ENCODE data around the gene UQCR10. TPM values are rescaled to one million over a fixed set of nuclear protein-coding genes. Genes with fewer than 3 reads are reported as not detected.
"Not testable (repeated sequence)": the region's sequence is repeated elsewhere in the genome, so short reads cannot be mapped to it uniquely, and the experiment has no call there.

UQCR10 gene
- polyA plus RNA-seq, 1 donor, result 127 TPM

DNA sequence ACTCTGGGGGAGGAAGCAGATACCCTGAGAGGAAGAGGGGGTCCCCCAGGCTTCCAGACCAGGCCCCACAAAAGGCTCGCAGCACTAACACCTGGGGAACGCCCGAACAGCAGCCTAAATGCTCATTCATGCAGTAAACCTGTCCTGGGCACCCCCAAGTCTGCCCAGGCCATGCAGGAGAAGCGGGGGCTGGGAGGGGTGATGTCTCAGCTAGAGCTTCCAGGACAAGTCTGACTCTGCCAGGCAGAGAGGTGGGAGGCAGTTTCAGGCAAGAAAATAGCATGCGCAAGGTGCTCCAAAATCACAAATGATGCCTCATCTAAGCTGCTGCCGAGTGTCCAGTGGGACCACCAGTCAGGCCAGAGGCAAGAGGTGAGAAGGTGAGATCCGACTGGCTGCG is 32.8 kb upstream of the UQCR10 start:
- DNase-seq, result no peak

DNA sequence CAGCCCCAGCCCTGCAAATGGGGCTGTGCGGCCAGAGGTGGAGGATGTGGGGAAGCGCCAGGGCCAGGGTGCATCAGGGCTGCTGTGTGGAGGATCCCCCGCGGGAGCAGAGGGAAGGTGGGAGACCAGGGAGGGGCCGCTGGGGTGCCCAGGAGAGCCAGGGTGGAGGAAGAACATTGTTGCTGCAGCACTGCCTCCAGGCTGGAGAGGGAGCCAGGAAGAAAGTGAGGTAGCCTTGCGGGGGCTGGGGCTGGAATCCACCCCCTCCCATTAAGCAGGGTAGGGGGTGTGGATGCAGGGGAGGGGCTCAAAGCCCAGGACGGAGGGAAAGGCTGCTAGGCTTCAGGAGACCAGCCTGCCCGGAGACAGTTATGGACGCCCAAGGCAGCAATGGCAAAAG is 32.3 kb upstream of the UQCR10 start:
- DNase-seq, result no peak

DNA sequence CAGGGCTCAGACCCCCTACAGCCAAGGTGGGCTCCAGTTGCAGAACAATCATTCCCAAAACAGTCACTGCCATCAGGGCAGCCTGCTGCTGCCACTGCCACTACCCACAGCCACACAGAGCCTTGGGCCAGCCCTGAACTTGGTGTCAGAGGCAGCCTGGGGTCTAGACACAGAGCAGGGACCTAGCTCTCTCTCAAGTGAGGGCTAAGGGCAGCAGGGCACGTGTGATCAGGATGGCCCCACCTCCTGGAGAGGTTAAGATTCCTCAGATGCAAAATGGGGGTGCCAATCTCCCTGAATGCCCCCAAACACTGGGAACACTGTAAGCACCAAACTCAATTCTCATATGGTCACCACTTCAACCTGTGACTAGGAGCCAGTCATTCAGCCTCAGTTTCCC is 31.8 kb upstream of the UQCR10 start:
- DNase-seq, result no peak

DNA sequence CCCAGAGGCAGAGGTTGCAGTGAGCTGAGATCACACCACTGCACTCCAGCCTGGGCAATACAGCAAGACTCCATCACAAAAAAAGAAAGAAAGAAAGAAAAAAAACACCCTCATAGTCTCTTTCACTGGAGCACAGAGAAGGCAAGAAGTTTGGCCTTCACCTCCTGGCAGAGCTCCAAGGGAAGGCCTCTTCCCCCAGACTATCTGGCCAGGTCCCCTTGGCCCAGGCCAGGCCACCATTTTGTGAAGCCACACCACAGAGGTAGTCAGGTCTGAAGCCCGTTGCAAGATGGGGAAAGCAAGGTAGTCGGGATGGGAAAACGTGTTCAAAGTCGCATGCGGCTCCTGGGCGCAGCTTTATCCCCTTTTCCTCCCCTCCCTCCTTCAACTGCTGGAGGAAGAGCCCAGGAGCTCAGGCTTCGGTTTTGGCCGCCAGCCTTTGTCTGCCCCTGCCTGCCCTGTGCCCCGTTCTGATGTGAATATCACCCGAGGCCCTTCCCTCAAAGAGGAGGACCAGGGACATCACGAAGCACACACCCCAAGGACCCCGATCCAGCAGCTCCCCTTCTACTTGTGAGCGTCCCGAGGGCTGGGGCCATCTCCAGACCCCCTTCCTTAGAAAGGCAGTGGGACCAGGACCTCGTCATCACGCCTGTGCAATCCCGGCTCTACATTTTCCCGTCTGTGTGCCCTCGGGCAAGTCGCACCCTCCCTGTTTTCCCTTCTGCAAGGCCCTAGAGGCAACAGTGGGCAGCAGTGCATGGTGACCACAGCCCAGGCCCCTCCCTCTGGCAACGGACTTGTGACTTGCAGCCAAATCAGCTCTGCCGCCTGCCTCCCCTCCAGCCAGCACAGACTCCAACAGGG is 29.7 kb upstream of the UQCR10 start:
- no peak for DNase-seq

DNA sequence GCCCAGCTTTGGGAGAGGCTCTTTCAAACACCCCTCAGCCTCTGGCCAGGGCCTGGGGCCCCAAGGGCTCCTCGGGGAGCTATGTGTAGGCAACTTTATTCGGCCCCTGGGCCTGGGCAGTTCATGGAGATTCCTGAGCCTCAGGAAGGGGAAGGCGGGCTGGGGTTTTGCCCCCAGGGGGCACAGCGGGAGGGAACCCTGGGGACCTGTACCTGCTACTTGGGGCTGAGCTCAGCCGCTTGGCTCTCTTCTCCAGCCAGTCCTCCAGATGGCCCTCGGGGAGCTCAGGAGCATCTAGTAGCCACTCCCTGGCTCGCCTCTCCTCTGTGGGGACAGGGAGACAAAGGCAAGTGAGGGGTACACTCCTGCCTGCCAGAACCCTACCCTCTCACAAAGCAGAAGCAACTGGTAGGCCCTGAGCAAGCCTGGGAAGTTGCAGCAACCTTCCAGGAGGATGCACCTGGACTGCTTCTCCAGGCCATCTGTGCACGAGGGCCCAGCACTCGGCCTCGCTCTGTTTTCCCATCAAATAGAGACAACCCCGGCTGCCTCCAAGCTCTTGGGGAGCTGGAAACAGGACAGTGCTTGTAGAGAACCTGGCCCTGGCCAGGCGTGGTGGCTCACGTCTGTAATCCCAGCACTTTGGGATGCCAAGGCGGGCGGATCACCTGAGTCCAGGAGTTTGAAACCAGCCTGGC is 28.9 kb upstream of the UQCR10 start:
- DNase-seq, result no peak

DNA sequence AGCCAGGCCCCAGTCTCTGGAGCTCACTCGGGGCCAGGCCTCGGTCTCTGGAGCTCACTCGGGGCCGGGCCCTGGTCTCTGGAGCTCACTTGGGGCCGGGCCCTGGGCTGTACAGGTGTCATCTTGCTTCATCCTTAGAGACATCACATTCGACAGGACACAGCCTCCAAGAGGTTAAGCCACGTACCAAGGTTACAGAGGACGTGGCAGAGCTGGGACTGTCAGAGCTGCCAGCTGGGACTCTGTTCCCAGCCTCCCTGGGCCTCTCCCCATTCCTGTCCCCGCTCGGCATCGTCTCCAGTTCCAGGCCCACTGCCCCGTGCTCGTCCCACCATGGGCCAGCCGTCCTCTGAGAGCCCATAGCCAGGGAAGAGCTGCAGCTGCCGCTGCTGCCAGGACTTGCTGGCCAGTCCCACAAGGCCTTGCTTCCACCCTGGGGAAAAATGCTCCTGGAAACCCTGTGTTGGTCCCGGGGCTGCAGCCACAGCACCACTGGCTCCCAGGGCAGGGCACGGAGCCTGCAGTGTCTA is 27.8 kb upstream of the UQCR10 start:
- DNase-seq, result no peak

DNA sequence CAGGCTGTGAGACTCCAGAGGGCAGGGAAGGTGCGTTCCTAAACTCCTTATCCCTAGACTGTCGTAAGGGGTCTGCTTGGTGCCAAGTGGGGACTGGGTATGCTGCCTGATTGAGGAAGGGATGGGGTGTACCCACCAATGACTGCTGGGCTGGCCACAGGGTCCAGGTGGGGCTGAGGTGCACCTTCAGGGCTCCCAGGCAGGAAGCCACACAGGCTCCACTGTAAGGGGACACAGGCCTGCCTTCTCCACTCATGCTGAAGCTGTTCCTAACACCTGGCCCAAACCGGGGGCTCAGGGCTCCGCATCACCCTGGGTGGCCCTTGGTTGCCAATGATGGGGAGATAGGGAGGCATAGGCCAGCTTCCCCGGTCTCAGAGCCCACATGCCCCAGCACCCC is 27.0 kb upstream of the UQCR10 start:
- DNase-seq, result no peak

DNA sequence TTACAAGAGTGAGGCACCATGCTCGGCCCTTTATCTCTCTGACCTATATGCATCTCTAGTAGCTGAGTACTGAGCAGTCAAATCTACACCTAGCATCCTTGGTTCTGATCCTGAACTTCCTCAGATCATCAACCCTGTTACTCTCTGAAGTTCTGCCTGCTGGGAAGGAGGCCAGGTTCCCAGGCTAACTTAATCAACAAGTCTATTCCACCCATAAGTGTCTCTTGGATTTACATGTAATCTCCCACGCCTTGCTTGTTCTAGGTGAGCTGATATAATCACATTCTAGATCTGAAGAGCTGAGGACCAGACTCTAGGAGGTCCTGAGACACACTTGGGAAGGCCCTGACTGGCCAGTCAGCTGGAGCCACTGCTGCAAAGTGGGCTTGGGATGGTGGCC is 25.2 kb upstream of the UQCR10 start:
- DNase-seq, result no peak

DNA sequence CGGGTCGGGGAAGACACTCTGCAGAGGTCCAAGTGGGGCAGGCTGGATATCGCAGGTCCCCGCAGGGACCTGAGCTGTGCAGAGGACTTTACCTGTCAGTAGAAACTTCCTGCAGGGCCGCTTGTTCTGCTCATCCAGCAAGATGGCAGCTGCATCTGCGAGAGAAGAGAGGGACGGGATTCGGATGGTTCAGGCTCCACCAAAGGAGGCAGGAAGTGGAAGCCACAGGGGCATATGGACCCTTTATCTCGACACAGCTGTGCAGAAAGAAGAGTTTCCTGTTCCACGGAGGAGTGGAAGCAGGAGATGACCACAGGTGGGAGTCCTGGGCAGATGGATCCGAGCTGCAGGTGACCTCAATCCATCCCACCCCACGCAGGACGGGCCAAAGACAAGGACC is 24.8 kb upstream of the UQCR10 start:
- DNase-seq, result no peak

DNA sequence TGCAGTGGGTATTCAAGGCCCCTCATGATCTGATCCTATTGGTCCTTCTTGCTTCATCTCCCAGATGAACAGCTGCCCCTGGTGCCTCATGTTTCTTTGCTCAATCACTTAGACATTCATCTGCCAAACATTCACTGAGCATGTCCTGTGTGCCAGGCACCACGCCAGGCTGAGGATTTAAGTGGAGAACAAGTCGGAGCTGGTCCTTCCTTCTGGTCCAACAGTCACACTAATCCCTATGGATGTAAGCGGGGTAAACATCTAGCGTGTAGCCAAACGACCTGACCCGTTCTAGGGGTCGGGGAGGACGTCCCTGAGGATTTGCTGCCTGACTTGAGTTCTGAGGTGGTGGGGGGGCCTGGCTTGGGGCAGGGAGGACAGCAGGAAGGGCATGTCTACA is 22.3 kb upstream of the UQCR10 start:
- DNase-seq, result no peak

DNA sequence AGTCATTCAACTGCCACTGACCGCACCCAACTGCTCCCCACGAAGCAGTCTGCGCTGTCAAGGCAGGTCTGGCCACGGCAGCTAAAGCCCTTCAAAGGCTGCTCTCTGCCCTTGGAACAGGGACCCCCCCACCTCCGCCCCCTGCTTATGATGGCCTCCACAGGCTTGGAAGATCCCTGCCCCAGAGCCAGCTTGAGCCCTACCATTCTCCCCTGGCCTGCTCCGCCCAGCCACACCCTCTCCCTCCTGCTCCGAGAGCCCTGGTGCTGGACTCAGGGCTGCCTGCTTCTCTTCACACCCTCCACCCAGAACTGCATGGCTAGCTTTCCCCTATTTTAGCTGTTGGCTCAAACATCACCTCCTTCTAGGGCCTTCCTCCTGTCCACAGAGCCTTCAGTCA is 19.3 kb upstream of the UQCR10 start:
- DNase-seq, result no peak

DNA sequence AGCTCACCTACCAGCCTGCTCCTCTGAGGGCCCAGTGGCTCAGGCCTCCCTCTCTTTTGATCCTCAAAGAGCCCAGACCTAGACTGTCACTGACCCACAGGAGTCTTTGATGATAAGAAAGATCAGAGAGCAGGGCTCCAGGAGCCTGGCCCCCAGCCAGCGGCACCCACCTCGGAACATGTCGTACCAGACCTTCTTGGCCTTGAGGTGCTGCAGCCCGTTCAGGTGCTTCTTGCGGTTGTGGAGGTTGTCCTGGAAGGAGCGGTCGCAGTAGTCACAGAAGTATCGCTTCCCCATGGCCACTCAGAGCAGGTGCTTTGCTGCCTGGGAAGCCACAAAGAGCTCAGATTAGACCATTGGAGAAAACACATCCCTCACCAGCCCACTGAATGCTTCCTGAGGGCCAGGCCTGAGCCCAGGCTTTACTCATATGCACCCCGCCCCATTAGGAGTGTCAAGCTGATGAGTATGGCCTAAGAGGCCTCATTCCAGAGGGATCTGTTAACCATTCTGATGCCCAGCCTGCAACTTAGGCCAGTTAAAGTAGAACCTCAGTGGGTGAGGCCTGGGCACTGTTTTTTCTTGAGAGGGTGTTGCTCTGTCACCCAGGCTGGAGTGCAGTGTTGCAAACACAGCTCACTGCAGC is 18.8 kb upstream of the UQCR10 start:
- no peak for DNase-seq

DNA sequence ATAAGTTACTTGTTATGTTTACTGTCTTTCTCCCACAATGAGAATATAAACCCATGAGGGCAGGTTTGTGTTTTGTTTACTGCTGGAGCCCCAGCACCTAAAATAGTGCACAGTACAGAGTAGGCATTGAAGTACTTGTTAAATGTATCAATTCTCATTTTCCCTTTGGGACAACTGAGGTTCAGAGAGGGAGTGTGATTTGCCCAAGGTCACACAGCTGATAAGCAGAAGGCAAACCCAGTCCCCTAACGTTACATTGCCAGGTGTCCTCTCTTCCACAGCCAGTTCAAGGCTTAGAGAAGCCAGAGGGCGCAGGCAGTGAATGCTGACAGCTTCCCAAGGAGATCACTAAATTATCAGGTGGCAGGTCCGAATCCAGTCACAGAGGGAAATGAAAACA is 17.1 kb upstream of the UQCR10 start:
- no peak for DNase-seq

DNA sequence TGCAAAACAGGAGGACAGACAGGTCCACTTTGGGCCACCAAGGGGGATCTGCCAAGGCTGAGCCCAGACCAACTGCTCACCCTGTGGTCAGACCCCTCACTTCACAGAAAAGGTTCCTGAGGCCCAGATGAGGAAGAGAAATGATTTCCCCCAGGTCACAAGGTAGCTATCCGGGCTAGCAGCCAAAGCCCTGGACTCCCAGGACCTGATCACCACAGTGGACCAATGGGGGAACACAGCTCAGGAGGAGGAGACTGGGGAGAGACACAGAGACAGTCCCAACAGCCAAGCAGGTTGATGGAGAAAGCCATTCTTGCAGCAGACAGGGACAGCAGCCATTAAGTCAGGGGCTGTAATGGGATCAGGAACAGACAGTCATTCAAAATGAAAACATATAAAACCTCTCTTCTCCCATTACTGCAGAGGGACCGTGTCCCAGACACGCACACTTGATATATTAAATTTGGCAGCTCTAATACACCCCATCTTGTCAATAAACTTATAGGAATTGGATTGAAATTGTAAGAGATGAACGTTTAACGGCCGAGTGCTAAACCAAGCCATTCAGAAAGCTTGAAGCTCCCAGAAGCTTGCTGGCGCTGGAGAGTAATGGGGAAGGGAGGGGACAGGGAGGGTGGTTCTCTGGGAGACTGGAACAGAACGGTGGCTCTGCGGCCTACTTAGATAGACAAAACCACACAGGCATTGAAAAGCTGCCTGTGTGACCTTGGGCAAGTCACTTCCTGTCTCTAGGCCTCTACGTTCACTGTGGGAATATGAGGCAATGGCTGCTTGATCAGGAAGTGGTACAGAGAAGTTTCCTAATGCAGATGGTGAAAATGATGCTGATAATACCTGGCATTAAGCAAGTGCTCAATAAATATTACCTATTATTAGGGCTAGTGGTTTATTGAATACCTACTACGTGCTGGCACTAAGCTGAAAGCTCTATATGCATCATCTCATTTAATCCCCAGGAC is 16.3 kb upstream of the UQCR10 start:
- no peak for DNase-seq

DNA sequence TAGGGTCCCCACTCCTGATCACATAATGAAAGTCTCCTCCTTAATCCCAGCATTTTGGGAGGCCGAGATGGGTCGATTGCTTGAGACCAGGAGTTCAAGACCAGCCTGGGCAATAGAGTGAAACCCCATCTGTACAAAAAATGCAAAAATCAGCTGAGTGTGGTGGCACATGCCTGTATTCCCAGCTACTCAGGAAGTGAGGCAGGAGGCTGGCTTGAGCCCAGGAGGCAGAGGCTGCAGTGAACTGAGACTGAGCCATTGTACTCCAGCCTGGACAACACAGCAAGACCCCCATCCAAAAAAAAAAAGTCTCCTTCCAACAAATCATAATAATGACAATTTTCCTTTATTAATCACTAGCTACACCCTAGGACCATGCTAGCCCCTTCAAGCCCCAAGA is 15.5 kb upstream of the UQCR10 start:
- no peak for DNase-seq

DNA sequence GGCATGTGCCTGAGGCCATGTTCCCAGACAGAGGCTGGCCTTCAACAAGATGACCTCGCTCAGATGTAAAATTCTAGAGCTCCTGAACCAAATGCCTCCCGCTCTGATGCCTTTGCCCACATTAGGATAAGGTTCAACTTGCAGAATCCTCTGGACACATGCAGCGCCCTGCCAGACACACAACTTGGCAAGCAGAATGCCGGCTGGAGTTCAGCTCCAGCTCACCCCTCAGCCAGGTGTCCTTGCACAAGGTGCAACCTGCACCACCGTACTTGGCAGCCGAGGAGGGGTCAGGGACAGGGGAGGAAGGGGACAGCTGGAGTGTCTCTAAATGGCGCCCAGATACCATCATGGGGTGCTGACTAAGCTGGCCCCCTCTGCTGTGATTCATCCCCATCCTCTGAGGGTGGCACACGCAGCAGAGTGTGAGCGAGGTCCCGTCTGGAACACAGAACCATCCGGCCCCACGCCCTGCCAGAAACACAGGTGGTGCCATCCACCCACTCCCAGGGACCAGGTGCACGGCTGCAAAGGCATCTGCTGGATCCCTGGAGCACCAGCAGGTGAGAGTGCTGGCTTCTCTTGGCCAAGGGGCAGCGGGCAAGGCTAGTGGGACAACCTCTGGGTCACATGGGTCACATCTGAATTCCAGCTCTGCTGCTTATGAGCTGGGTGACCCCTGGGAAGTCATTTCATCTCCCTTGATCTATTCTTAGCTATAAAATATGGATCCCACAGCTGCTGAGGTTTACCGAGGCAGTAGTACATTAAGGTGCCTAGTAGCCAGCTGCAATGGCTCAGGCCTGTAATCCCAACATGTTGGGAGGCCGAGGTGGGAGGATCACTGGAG is 13.1 kb upstream of the UQCR10 start:
- DNase-seq, result no peak

DNA sequence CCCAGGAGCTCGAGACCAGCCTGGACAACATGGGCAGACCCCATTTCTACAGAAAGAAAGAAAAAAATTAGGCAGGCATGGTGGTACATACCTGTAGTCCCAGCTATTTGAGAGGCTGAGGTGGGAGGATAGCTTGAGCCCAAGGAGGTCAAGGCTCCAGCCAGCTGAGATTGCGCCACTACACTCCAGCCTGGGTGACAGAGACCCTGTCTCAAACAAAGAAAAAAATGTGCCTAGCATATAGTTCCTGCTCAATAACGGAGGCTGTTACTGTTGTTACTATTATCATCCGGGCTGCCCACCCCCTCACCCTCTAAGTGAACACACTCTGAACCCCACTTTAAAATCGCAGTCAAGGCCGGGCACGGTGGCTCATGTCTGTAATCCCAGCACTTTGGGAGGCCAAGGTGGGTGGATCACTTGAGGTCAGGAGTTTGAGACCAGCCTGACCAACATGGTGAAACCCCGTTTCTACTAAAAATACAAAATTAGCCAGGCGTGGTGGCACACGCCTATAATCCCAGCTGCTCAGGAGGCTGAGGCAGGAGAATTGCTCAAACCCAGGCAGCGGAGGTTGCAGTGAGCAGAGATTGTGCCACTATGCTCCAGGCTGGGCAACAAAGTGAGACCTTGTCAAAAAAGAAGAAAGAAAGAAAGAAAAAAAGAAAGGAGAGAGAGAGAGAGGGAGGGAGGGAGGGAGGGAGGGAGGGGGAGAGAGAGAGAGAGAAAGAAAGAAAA is 12.3 kb upstream of the UQCR10 start:
- not testable (repeated sequence) for DNase-seq

DNA sequence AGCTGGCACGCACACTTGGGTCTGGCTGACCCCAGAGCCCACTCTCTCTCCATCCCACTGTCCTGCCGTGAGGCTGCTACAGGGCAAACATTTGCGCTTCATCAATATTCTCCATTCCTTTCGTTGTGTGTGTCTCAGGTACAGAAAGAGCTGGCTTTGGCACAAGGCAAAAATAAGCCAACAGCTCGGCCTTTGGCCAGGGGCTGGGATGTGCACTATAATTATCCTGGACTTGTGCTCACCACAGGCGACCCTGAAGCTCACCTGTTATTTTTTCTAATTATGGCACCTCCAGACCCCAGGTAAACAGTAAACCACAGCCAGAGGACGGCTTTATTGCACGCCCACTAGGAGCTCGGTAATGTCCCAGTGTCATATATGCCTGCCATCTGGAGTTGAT is 11.3 kb upstream of the UQCR10 start:
- no peak for DNase-seq

DNA sequence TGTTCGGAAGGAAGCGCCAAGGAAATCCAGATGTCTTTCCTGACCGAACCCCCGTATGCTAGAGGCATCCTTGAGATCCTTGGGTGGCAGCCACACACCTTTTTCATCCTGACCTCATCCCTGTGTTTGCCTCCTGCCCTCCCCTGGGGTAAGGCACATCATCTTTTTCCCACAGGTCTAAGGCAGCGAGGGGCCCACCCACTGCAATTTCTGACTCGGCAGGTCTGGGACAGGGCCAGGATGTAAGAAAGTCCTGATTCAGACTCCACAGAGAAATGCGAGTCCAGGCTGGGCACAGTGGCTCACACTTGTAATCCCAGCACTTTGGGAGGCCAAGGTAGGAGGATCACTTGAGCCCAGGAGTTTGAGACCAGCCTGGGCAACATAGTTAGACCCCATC is 10.8 kb upstream of the UQCR10 start:
- DNase-seq, result no peak

DNA sequence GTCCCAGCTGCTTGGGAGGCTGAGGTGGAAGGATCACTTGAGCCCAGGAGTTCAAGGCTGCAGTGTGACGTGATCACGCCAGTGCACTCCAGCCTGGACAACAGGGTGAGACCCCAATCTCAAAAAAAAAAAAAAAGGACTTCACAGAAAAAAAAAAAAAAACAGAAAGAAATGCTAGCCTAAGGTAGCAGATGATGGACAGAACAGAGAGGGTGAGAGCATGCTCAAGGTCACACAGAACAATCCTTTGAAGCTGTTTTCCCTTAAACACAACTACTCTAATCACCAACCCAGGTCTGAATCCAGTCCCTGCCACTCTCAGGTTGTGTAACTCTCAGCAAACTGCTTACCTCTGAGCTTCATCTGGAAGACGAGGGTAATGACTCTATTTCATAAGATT is 10.1 kb upstream of the UQCR10 start:
- DNase-seq, result no peak
